ENCODE results near the gene TP53AIP1.
A peak's percentile ranks its signal among the peaks of the same experiment; 100 is the strongest.

TP53AIP1 gene

GRCh38 chr11:128908391-128909246, 34.1 kb downstream of the TP53AIP1 start:
- no peak for TF ChIP-seq CTCF (IDR thresholded peaks at IDR 0.05; ENCODE audit: borderline replicate concordance, insufficient read depth, low read depth, low read length)
- no peak overlapping the region for H3K4me3 ChIP-seq (ENCODE audit: low read depth, low read length)

GRCh38 chr11:128907585-128907984, 35.1 kb downstream of the TP53AIP1 start:
- no peak overlapping the region for H3K4me3 ChIP-seq (ENCODE audit: low read depth, low read length)
- TF ChIP-seq CTCF (IDR thresholded peaks at IDR 0.05; ENCODE audit: borderline replicate concordance, insufficient read depth, low read depth, low read length) = no peak

GRCh38 chr11:128906185-128907050, 36.3 kb downstream of the TP53AIP1 start:
- TF ChIP-seq CTCF (IDR thresholded peaks at IDR 0.05; ENCODE audit: borderline replicate concordance, insufficient read depth, low read depth, low read length) = no peak
- H3K4me3 ChIP-seq (ENCODE audit: low read depth, low read length) = no peak overlapping the region

GRCh38 chr11:128905345-128906184, 37.1 kb downstream of the TP53AIP1 start:
- peak; percentile 37; the same call in 1 of the 2 replicates for TF ChIP-seq CTCF (IDR thresholded peaks at IDR 0.05; ENCODE audit: borderline replicate concordance, insufficient read depth, low read depth, low read length)
- no peak overlapping the region for H3K4me3 ChIP-seq (ENCODE audit: low read depth, low read length)

- H3K4me3 ChIP-seq (ENCODE audit: low read depth, low read length) = no peak overlapping the region
- TF ChIP-seq CTCF (IDR thresholded peaks at IDR 0.05; ENCODE audit: borderline replicate concordance, insufficient read depth, low read depth, low read length) = no peak
These were observed 37.9 kb downstream of the TP53AIP1 start for GRCh38 chr11:128904656-128905344.

- H3K4me3 ChIP-seq (ENCODE audit: low read depth, low read length) = no peak overlapping the region
These were observed 38.4 kb downstream of the TP53AIP1 start for GRCh38 chr11:128904303-128904655.

More at GRCh38 chr11:128904303-128904655, 38.4 kb downstream of the TP53AIP1 start:
- no peak for TF ChIP-seq CTCF (IDR thresholded peaks at IDR 0.05; ENCODE audit: borderline replicate concordance, insufficient read depth, low read depth, low read length)
